Medulla oblongata (tissue), 1 donor: Measurements from ENCODE around the gene MEGF11.

Source experiments
- DNase-seq: peaks from one replicate; pipeline ENCODE4 v3.0.0-alpha.2; 2015; ENCODE audit errors: extremely low spot score

Gene MEGF11

GRCh38 chr15:66170716-66171115 lies 82.8 kb downstream of the MEGF11 start:
- no peak for DNase-seq

- no peak for DNase-seq
Observed at GRCh38 chr15:66170042-66170441, 83.5 kb downstream of the MEGF11 start.

- DNase-seq = no peak
Observed at GRCh38 chr15:66169625-66170024, 83.9 kb downstream of the MEGF11 start.

GRCh38 chr15:66169023-66169422 lies 84.5 kb downstream of the MEGF11 start:
- no peak for DNase-seq

GRCh38 chr15:66167854-66168253 lies 85.7 kb downstream of the MEGF11 start:
- DNase-seq = no peak

- no peak for DNase-seq
Observed at GRCh38 chr15:66165856-66166255, 87.7 kb downstream of the MEGF11 start.

- DNase-seq = no peak
Observed at GRCh38 chr15:66164788-66165187, 88.8 kb downstream of the MEGF11 start.

- DNase-seq = no peak
Observed at GRCh38 chr15:66163553-66163952, 90.0 kb downstream of the MEGF11 start.

GRCh38 chr15:66162286-66162685 lies 91.3 kb downstream of the MEGF11 start:
- no peak for DNase-seq

GRCh38 chr15:66161575-66162118 lies 91.9 kb downstream of the MEGF11 start:
- no peak for DNase-seq

GRCh38 chr15:66161108-66161507 lies 92.4 kb downstream of the MEGF11 start:
- DNase-seq = no peak

- no peak for DNase-seq
Observed at GRCh38 chr15:66157507-66157906, 96.0 kb downstream of the MEGF11 start.

- DNase-seq = no peak
Observed at GRCh38 chr15:66156310-66156975, 97.1 kb downstream of the MEGF11 start.

- DNase-seq = no peak
Observed at GRCh38 chr15:66155065-66155464, 98.5 kb downstream of the MEGF11 start.

GRCh38 chr15:66154581-66154980 lies 99.0 kb downstream of the MEGF11 start:
- DNase-seq = no peak

- no peak for DNase-seq
Observed at GRCh38 chr15:66153549-66154415, 99.8 kb downstream of the MEGF11 start.

GRCh38 chr15:66152650-66153049 lies 100.9 kb downstream of the MEGF11 start:
- DNase-seq = no peak

- DNase-seq = no peak
Observed at GRCh38 chr15:66151809-66152208, 101.7 kb downstream of the MEGF11 start.

GRCh38 chr15:66149871-66150270 lies 103.7 kb downstream of the MEGF11 start:
- no peak for DNase-seq

GRCh38 chr15:66148187-66148586 lies 105.4 kb downstream of the MEGF11 start:
- DNase-seq = no peak

GRCh38 chr15:66147440-66147839 lies 106.1 kb downstream of the MEGF11 start:
- no peak for DNase-seq

GRCh38 chr15:66145726-66146182 lies 107.8 kb downstream of the MEGF11 start:
- no peak for DNase-seq
